ENCODE results near the gene C3orf20. TPM values are rescaled to one million over a fixed set of nuclear protein-coding genes. Genes with fewer than 3 reads are reported as not detected.

C3orf20 gene
- total and polyA plus RNA-seq, 9 of the 15 experiments (the other 6 are each of a cell fraction or from before 2014, with no cell fraction given): 0.04 TPM; not detected in 8

DNA sequence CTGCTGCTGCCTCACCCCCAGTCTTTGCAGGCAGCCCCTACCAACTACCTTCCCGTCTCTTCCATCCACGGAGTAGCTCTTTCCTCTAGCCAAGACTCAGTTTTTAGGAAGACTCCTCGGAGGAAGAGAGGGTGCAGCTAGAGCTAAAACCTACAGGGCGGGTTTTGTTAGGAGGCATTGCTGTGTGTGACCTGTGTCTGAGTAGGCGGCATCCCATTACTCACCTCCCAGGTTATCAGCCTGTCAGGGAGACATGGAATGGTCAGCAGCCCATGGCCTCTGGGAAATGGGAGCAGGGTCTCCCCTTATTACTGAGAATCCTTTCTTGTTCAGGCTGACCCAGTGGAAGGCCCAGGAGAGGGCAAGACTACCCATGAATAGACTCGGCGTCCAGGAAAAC, 100.1 kb downstream of the C3orf20 start:
- in situ Hi-C loops (cut with MboI): no loop called here
- ChIA-PET POLR2A (no interaction called here), CTCF (ENCODE audit: low intra/inter-chr PET ratio) (no interaction called here)
- no peak for FAIRE-seq
- BruUV-seq (replicated peaks): no TSS peak
- peaks cover 0 to 8% of the 10 kb centered on the region in 2 experiments; a peak in 2 of 5 replicates for H3K4me1 ChIP-seq (replicated peaks in 1 of 2; ENCODE audit: control insufficient read depth in 2 of 2, insufficient read depth in 2 of 2, low read length in 2 of 2)
- H4K20me1 ChIP-seq (replicated peaks; ENCODE audit: control insufficient read depth, insufficient read depth, low read length): no peaks in the 10 kb centered on the region
- no peak overlapping the region for H2AFZ ChIP-seq (ENCODE audit: low read depth, low read length)
- no peak for ATAC-seq
- H3K9me3 ChIP-seq (replicated peaks; ENCODE audit: control insufficient read depth, insufficient read depth, low read depth, low read length): no peaks in the 10 kb centered on the region; the same call in 1 of the 2 replicates
- no peaks in the 10 kb centered on the region for H3K36me3 ChIP-seq (ENCODE audit: control insufficient read depth, insufficient read depth, low read length)
- H3K27ac ChIP-seq (ENCODE audit: extremely low read depth, low read depth, low read length): no peak overlapping the region
- H3K4me3 ChIP-seq: no peak overlapping the region
- no peak overlapping the region for H3K4me2 ChIP-seq (ENCODE audit: insufficient read depth, low read length)
- 5% methylated on average over 7 of the region's 7 CpGs for WGBS (ENCODE audit: insufficient coverage, low coverage, missing lambda C conversion rate)
- peaks cover 27 to 54% of the 10 kb centered on the region in 2 experiments; a peak in 4 of 5 replicates for H3K27me3 ChIP-seq (ENCODE audit: control insufficient read depth in 2 of 2, insufficient read depth in 2 of 2, low read length in 2 of 2)
- no peak for DNase-seq (ENCODE audit: extremely low read depth in 1 of 4, low spot score in 3 of 4)
- no peak overlapping the region for H3K9ac ChIP-seq (ENCODE audit: insufficient read depth in 1 of 2, low read depth in 2 of 2, low read length in 2 of 2)
- intact Hi-C loops (cut with micrococcal nuclease): no loop called here
- peaks cover 4% of the 10 kb centered on the region for H3K9me1 ChIP-seq (ENCODE audit: control insufficient read depth, insufficient read depth, low read length)
- no peak for TF ChIP-seq CBFB (CRISPR knock-in tag; IDR thresholded peaks at IDR 0.05)
- TF ChIP-seq ZKSCAN1 (IDR thresholded peaks at IDR 0.05; ENCODE audit: low read depth, low read length): no peak
- TF ChIP-seq MBD2 (IDR thresholded peaks at IDR 0.05; ENCODE audit: borderline replicate concordance, low read depth): no peak
- no peak for TF ChIP-seq CGGBP1 (CRISPR knock-in tag; IDR thresholded peaks at IDR 0.05)
- TF ChIP-seq, protein P1, sequence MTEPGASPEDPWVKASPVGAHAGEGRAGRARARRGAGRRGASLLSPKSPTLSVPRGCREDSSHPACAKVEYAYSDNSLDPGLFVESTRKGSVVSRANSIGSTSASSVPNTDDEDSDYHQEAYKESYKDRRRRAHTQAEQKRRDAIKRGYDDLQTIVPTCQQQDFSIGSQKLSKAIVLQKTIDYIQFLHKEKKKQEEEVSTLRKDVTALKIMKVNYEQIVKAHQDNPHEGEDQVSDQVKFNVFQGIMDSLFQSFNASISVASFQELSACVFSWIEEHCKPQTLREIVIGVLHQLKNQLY (CRISPR knock-in tag; conservative IDR thresholded peaks at IDR 0.05): no peak
- TF ChIP-seq, protein P2, sequence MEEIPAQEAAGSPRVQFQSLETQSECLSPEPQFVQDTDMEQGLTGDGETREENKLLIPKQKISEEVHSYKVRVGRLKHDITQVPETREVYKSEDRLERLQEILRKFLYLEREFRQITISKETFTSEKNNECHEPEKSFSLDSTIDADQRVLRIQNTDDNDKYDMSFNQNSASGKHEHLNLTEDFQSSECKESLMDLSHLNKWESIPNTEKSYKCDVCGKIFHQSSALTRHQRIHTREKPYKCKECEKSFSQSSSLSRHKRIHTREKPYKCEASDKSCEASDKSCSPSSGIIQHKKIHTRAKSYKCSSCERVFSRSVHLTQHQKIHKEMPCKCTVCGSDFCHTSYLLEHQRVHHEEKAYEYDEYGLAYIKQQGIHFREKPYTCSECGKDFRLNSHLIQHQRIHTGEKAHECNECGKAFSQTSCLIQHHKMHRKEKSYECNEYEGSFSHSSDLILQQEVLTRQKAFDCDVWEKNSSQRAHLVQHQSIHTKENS (CRISPR knock-in tag; IDR thresholded peaks at IDR 0.05): no peak
- TF ChIP-seq PHB (CRISPR knock-in tag; IDR thresholded peaks at IDR 0.05): no peak
- TF ChIP-seq HIVEP1 (CRISPR knock-in tag; IDR thresholded peaks at IDR 0.05): no peak
- TF ChIP-seq MTA1 (IDR thresholded peaks at IDR 0.05; ENCODE audit: borderline replicate concordance): no peak
- no peak for TF ChIP-seq HMG20B (CRISPR knock-in tag; IDR thresholded peaks at IDR 0.05)
- no peak for TF ChIP-seq TCF7L2 (IDR thresholded peaks at IDR 0.05; ENCODE audit: low read depth, low read length)
- TF ChIP-seq, protein P3, sequence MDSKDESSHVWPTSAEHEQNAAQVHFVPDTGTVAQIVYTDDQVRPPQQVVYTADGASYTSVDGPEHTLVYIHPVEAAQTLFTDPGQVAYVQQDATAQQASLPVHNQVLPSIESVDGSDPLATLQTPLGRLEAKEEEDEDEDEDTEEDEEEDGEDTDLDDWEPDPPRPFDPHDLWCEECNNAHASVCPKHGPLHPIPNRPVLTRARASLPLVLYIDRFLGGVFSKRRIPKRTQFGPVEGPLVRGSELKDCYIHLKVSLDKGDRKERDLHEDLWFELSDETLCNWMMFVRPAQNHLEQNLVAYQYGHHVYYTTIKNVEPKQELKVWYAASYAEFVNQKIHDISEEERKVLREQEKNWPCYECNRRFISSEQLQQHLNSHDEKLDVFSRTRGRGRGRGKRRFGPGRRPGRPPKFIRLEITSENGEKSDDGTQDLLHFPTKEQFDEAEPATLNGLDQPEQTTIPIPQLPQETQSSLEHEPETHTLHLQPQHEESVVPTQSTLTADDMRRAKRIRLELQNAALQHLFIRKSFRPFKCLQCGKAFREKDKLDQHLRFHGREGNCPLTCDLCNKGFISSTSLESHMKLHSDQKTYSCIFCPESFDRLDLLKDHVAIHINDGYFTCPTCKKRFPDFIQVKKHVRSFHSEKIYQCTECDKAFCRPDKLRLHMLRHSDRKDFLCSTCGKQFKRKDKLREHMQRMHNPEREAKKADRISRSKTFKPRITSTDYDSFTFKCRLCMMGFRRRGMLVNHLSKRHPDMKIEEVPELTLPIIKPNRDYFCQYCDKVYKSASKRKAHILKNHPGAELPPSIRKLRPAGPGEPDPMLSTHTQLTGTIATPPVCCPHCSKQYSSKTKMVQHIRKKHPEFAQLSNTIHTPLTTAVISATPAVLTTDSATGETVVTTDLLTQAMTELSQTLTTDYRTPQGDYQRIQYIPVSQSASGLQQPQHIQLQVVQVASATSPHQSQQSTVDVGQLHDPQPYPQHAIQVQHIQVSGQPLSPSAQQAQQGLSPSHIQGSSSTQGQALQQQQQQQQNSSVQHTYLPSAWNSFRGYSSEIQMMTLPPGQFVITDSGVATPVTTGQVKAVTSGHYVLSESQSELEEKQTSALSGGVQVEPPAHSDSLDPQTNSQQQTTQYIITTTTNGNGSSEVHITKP (IDR thresholded peaks at IDR 0.05; ENCODE audit: partially characterized antibody): no peak
- TF ChIP-seq E2F3 (CRISPR knock-in tag; IDR thresholded peaks at IDR 0.05): no peak
- no peak for TF ChIP-seq HNRNPL (IDR thresholded peaks at IDR 0.05; ENCODE audit: low read depth, low read length)
- no peak for TF ChIP-seq SETDB1 (IDR thresholded peaks at IDR 0.05; ENCODE audit: low read length)
- no peak for TF ChIP-seq ZFP1 (CRISPR knock-in tag; IDR thresholded peaks at IDR 0.05)
- TF ChIP-seq DNMT1 (IDR thresholded peaks at IDR 0.05): no peak
- TF ChIP-seq ZNF212 (CRISPR knock-in tag; IDR thresholded peaks at IDR 0.05): no peak
- no peaks in the 10 kb centered on the region for H3K79me2 ChIP-seq (ENCODE audit: control insufficient read depth, insufficient read depth, low read length)
